Mesothelial cell of epicardium (in vitro differentiated cells): ENCODE data around the gene KMT2C. TPM values are rescaled to one million over a fixed set of nuclear protein-coding genes. Genes with fewer than 3 reads are reported as not detected.
"Not testable (repeated sequence)": the region's sequence is repeated elsewhere in the genome, so short reads cannot be mapped to it uniquely, and the experiment has no call there.

Source experiments
- DNase-seq, 2 experiments: peaks; one replicate each; pipeline ENCODE4 v3.0.0; 2021; ENCODE audit warnings: low spot score in 2 of 2; ENCODE audit not compliant: unreplicated experiment in 2 of 2
- H3K27ac Mint-ChIP-seq: 2 replicates; pipeline ENCODE4 v1.8.0; 2021; ENCODE audit warnings: mixed read lengths
- H3K27me3 Mint-ChIP-seq: 2 replicates; pipeline ENCODE4 v1.8.0; 2021; ENCODE audit warnings: low read depth, mixed read lengths
- H3K36me3 Mint-ChIP-seq: 2 replicates; pipeline ENCODE4 v1.8.0; 2021; ENCODE audit warnings: mixed read lengths
- H3K4me1 Mint-ChIP-seq: 2 replicates; pipeline ENCODE4 v1.8.0; 2021; ENCODE audit warnings: mixed read lengths
- H3K4me3 Mint-ChIP-seq: 2 replicates; pipeline ENCODE4 v1.8.0; 2021; ENCODE audit warnings: mild to moderate bottlenecking, moderate library complexity, mixed read lengths
- H3K9me3 Mint-ChIP-seq: 2 replicates; pipeline ENCODE4 v1.8.0; 2021; ENCODE audit warnings: mixed read lengths
- total RNA-seq: library from RNA; stranded (reverse); gene quantifications from 3 replicates; pipeline ENCODE4 v1.2.1, GENCODE V29; 2021
- TF ChIP-seq, protein P1 (sequence below): fragments of 200-600 bp; sonication (generic); IDR thresholded peaks from one replicate; pipeline ENCODE4 v1.5.0; 2021; ENCODE audit warnings: antibody characterized with exemption; ENCODE audit not compliant: unreplicated experiment

Gene KMT2C
- total RNA-seq, 1 donor from 2014 or later = 108 TPM

DNA sequence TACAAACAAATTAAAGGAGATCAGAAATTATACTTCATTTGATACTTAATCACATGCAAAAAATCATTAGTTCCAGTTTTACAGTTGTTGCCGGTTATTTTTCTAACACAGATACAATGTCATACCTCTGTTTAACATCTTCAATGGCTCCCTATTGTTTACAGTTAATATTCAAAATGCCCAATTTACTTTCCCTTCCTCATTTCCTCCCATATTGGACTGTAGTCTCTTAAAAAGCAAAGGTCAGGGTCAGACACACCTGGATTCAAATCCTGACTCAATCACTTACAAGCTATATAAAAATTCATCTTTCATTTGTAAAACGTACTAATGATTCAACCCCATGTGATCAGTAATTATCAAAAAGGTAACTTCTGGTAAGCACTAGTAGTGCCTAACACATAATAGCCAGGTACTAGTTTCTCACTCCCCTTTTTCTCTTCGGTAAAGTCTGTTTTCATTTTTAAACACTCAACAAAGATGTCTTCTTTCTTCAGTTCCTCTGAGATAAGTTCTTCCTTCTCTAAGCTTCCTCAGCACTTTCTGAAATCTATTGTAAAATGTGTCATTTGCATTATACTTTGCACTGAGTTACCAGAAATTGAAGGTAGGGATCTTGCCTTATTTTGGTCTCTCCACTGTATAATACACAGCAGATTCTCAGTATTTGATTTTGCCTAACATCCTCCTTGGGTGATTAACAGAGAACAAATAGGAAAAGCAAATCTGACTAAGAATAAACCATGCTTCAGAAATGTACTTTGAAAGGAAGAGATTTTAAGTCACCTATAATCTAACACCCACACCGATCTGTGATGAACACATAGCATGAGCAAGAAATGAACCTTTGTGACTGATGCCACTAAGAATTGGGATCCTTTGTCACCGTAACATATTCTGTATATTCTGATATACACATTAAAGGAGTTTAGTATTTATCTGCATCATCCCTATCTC is 16.1 kb downstream of the KMT2C start:
- TF ChIP-seq, protein P1, sequence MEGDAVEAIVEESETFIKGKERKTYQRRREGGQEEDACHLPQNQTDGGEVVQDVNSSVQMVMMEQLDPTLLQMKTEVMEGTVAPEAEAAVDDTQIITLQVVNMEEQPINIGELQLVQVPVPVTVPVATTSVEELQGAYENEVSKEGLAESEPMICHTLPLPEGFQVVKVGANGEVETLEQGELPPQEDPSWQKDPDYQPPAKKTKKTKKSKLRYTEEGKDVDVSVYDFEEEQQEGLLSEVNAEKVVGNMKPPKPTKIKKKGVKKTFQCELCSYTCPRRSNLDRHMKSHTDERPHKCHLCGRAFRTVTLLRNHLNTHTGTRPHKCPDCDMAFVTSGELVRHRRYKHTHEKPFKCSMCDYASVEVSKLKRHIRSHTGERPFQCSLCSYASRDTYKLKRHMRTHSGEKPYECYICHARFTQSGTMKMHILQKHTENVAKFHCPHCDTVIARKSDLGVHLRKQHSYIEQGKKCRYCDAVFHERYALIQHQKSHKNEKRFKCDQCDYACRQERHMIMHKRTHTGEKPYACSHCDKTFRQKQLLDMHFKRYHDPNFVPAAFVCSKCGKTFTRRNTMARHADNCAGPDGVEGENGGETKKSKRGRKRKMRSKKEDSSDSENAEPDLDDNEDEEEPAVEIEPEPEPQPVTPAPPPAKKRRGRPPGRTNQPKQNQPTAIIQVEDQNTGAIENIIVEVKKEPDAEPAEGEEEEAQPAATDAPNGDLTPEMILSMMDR = no peak
- no peaks in the 10 kb centered on the region for H3K27me3 Mint-ChIP-seq
- H3K36me3 Mint-ChIP-seq = peaks cover 40% of the 10 kb centered on the region
- no peaks in the 10 kb centered on the region for H3K4me1 Mint-ChIP-seq
- H3K9me3 Mint-ChIP-seq = peaks cover 30% of the 10 kb centered on the region
- H3K4me3 Mint-ChIP-seq = no peak overlapping the region
- H3K27ac Mint-ChIP-seq = no peak overlapping the region
- no peak for DNase-seq

DNA sequence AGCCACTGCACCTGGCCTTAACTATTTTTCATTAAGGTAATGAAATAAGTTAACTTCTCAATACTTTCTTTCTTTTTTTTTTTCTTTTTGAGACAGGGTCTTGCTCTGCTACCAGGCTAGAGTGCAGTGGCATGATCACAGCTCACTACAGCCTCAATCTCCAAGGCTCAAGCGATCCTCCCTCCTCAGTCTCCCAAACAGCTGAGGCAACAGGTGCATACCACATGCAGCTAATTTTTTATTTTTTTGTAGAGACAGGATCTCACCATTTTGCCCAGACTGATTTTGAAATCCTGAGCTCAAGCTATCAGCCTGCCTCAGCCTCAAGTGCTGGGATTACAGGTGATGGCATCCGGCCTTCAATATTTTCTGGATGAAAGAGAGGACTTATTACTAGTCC is 21.0 kb downstream of the KMT2C start:
- TF ChIP-seq, protein P1 = no peak
- Mint-ChIP-seq H3K4me1 (peaks cover 13% of the 10 kb centered on the region), H3K9me3 (peaks cover 7% of the 10 kb centered on the region), H3K27me3 (no peaks in the 10 kb centered on the region), H3K27ac (no peak overlapping the region), H3K36me3 (peaks cover 13% of the 10 kb centered on the region), H3K4me3 (no peak overlapping the region)
- DNase-seq = no peak

DNA sequence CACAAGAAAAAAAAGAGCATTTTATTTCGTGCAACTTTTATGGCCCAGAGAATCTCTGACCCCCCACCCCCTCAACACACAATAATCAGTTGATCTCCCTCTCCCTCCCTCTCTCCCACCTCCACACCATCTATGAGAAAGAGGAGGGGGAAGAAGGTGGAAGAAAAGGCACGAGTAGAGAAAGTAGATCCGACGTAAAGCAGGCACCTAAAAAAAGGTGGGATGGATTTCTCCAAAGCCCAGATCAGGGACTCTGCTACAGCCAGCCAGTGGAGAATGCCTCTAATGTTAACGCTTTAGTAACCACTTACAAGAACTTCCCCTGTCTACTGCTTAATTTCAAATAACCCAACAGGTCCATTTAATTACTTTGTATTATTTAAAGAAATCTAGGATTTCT is 24.4 kb downstream of the KMT2C start:
- Mint-ChIP-seq H3K36me3 (peaks cover 7% of the 10 kb centered on the region), H3K9me3 (peaks cover 9% of the 10 kb centered on the region), H3K27ac (peak overlapping the region; percentile 77), H3K27me3 (no peaks in the 10 kb centered on the region), H3K4me3 (peak overlapping the region; percentile 62), H3K4me1 (peaks cover 13% of the 10 kb centered on the region)
- DNase-seq = no peak
- TF ChIP-seq, protein P1 = no peak

DNA sequence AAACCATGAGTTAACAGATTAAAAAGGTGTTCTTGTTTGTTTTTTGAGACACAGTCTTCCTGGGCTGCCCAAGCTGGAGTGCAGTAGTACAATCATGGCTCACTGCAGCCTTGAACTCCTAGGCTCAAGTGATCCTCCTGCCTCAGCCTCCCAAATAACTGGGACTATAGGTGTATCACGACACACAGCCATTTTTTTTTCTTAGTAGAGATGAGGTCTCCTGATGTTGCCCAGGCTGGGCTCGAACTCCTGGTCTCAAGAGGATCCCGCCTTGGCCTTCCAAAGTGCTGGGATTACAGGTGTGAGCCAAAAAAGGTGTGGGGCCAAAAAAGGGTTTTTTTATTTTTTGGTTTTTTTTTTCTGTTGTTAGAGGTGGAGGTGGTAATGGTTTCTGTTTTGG is 29.3 kb downstream of the KMT2C start:
- no peaks in the 10 kb centered on the region for H3K27me3 Mint-ChIP-seq
- H3K9me3 Mint-ChIP-seq = peaks cover 14% of the 10 kb centered on the region
- TF ChIP-seq, protein P1 = no peak
- DNase-seq = no peak
- no peak overlapping the region for H3K4me3 Mint-ChIP-seq
- H3K4me1 Mint-ChIP-seq = peaks cover 5% of the 10 kb centered on the region
- H3K27ac Mint-ChIP-seq = no peak overlapping the region
- H3K36me3 Mint-ChIP-seq = peaks cover 18% of the 10 kb centered on the region

DNA sequence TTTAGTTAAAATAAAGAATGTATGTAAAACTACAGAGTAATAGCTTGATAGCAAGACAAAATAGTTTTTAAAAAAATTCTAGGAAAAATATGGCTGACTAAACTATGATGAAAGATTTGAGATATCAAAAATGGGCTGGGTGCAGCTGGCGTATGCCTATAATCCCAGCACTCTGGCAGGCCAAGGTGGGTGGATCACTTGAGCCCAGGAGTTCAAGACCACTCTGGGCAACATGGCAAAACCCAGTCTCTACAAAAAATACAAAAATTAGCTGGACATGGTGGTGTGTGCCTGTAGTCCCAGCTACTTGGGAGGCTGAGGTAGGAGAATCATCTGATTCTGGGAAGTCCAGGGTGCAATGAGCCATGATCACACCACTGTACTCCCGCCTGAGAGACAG is 29.8 kb downstream of the KMT2C start:
- H3K4me1 Mint-ChIP-seq, H3K4me3 Mint-ChIP-seq, DNase-seq, H3K27ac Mint-ChIP-seq, H3K27me3 Mint-ChIP-seq: not testable (repeated sequence)
- Mint-ChIP-seq H3K36me3 (peaks cover 18% of the 10 kb centered on the region), H3K9me3 (peaks cover 14% of the 10 kb centered on the region)

GRCh38 chr7:152403726-152404125 is 32.1 kb downstream of the KMT2C start:
- peaks cover 20% of the 10 kb centered on the region for H3K9me3 Mint-ChIP-seq
- no peak for DNase-seq
- H3K27me3 Mint-ChIP-seq = no peaks in the 10 kb centered on the region
- H3K36me3 Mint-ChIP-seq = peaks cover 23% of the 10 kb centered on the region
- H3K4me3 Mint-ChIP-seq = no peak overlapping the region
- TF ChIP-seq, protein P1 = no peak
- H3K27ac Mint-ChIP-seq = no peak overlapping the region
- no peaks in the 10 kb centered on the region for H3K4me1 Mint-ChIP-seq
